ENCODE results near the gene PDE2A.

PDE2A gene

DNA sequence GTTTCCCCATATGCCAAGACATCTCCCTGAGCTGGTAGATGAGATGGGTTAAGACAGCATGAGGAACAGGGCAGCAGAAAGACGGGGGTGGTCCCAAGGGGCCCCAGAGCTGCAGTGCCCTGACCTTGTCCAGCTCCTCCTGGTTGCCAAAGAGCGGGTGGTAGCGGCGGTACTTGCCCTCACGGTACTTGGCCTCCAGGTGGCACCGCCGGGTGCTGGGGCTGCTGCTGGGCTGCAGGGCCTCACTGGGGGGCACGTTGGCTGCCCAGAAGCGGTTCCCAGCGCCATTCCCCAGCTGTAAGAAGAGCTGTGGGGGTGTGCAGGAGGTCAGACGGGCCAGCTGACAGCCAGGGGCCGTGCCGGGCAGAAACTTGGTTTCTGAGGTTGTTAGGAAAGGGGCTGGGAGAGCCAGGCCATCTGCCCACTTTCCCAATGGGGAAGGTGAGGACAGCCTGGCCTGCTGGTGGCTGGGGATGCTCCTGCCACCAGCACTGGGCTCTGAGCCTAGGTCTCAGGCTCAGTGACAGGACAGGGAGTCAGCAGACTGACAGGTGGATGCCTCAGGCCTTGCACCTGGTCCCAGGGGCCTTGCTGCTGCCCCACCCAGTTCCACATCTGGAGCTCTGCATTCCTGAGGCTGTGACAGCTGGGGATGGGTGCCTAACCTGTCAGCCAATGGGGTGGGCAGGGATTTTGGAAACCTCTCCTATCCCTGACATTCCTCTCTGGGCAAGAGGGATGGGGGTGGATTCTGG is 30.0 kb upstream of the PDE2A start:
- DNase-seq = no peak

DNA sequence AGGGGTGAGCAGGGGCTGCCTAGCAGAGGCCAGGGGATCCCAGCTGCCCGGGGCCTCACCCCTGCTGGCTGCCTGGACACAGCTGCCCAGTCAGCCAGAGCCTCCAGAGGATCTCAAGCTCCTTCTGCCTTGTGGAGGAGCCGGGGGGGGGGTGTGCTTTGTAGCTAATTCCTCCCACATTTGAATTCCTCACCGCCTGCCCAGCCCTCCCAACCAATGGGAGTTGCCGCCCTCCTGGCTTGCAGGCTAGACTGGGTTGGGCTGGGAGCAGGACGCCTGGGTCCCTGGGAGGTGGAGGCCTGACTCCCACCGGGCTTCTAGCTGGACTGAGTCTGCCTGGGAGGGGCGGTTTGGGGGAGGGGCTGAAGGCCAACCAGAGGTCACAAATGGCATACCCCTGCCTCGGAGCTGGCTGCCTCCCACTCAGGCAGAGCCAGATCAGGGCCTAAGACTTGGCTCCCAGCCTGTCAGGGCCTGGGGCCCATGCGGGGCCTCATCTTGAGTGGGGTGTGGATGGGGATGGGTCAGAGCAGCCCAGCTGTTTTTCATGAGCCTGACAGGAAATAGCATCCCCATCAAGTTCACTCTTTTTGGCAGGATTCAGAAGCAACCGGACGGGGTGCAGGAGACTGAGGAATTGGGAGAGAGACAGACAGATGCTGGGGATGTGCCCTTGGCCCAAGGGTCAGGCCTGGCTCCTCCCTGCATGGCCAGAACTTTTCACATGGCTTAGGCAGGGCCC is 29.2 kb upstream of the PDE2A start:
- DNase-seq = no peak

- no peak for DNase-seq
These were observed 28.5 kb upstream of the PDE2A start for GRCh38 chr11:72702577-72703241.

GRCh38 chr11:72702096-72702495 is 27.9 kb upstream of the PDE2A start:
- DNase-seq = no peak

GRCh38 chr11:72701466-72701865 is 27.2 kb upstream of the PDE2A start:
- no peak for DNase-seq

DNA sequence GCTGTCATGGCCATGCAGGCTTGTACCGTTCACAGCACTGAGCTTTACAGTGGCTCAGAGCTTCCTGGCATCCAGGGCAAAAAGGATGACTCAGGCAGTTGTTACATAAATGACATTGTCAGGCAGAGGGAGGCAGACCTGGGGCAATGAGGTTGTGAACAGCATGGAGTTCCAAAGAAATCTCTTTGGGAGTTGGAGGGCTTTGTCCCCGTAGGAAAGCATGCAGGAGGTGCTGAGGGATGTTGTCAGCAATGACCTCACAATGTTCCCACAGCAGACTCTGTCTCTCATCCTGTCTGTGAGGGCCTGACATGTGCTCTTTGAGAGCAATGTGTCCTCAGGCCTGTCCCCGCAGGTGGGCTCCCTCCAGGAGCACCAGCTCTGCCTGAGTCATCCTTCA is 25.9 kb upstream of the PDE2A start:
- DNase-seq = no peak

GRCh38 chr11:72697814-72698213 is 23.6 kb upstream of the PDE2A start:
- DNase-seq = no peak

DNA sequence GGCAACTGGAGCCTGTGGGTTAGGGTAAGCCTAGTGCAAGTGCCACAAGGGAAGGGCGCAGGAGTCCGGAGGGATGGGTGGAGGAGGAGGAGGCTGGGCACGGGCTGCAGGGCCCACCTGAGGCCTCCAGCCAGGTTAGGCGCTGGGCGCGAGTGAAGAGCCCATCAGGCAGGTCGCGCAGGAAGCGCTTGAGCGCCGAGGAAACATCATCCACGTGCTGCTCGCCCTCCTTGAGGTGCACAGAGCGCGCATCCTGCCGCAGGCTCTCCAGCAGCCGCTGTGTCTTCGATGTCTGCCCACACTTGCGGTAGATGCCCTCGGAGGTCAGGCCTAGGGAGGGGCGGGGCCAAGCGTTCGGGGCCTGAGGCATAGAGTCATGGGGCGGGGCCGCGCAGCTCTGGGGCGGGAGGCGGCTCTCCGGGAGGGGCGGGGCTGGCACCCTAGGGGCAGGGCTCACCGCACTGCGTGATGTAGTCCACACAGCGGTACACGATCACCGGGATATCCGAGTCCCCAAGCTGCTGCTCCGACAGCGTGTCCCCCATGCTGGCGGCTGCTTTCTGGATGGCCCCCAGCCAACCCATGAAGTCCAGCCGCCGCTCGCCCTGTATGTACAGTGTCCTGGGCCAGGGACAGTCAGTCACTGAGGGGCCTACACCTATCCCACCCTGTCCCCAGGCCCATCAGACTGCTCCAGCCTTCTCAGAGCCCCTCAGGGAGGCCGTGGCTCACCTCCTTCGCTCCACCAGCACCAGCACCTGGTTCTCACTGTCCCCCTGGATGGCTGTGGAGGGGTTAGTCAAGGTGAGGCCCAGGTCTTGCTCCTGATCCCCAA is 22.9 kb upstream of the PDE2A start:
- no peak for DNase-seq

DNA sequence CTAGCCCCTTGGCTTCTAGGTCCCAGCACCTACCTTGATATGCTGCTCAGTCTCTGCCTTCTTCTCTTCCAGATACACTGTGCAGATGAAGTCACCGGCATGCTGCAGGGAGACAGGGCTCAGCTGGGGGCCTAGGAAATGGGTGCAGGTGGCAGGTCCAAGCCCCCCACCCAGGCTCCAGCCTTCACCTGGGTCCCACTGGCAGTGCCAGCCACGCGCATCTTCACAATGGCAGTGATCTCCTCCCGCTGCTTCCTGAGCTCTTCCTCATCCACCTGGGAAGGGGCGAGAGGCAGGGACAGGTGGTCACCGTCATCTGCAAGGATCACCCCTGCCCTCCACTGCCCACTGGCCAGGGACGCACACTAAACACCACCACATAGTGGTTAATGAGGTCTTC is 21.1 kb upstream of the PDE2A start:
- DNase-seq = no peak

DNA sequence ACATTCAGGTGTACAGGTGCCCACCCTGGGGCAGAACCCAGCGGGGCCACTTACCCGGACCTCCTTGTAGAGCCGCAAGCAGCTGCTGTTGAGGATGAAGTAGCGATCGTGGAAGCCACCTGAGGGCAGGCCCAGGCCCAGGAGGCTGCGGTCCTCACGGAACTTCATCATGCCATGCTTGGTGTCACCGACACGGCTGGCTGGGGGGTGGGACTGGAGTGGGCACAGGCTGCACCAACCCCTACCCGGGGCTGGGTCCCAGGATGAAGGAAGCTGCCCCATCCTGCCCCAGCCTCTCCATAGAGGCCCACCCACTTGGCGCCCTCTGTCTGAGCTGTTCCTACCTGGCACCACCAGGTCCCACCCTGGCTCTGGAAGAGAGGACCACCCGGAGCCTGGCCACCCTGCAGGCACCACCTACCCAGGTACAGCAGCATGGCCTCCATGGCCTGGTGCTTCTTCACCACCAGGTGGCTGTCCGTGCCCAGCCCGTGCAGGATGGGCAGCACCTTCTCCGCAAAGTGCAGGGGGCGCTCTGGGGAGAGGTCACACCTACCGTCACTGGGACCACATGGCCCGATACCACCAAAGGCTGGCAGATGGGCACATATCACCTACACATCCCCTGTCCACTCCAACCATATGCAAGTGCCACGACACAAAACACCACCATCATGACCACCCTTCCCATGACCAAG is 19.2 kb upstream of the PDE2A start:
- DNase-seq = no peak

- DNase-seq = no peak
These were observed 18.4 kb upstream of the PDE2A start for GRCh38 chr11:72692498-72693237.

DNA sequence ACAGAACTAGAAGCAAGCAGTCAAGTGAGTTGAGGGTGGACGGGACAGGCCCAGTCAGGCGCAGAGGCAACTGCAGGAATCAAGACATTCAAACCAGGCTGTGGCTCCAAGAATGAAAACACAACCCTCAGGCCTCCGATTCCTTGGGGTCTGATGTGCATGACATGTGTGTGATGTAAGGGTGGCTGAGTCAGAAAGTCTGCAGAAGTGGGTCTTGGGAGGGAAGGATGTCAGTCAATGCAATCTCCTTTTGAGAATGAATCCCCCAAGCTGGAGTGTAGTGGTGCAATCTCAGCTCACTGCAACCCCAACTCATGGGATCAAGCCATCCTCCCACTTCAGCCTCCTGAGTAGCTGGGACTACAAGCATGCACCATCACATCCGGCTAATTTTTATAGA is 15.9 kb upstream of the PDE2A start:
- no peak for DNase-seq

GRCh38 chr11:72688929-72689328 is 14.7 kb upstream of the PDE2A start:
- no peak for DNase-seq

DNA sequence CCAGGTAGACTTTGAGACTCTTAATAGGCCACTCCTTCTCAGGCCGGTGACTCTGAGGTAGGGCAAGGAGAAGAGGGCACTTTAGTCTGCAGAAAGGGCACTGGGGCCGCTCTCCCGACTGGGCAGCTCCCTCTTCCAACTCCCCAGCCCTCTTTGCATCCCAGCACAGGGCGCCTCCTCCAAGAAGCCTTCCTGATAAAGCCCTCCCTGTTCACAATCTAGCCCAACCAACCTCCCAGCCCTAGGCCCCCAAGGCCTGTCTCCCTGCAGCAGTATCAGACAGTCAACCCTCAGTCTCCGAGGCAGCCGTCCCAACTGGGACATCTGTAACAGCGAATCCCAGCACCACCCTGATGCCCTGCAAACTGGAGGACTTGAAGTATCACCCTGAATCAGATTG is 14.3 kb upstream of the PDE2A start:
- no peak for DNase-seq

DNA sequence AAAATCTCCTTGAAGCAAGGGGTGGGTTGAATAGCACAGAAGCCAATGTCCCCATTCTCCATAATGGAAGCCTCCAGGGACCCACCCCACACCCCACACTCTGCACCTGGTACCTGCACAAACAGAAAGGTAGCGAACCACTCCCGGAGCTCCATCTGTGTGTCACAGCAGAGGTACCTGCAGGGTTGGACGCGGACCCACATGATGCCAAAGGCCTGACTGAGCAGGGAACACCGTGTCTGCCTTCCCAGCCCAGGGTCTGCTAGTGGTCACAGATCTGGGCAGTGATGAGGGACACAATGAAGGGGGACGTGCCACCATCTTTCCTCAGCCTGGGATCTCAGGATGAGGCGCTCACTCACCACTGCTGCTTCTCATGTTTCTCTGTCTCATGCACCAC is 13.1 kb upstream of the PDE2A start:
- DNase-seq = no peak

DNA sequence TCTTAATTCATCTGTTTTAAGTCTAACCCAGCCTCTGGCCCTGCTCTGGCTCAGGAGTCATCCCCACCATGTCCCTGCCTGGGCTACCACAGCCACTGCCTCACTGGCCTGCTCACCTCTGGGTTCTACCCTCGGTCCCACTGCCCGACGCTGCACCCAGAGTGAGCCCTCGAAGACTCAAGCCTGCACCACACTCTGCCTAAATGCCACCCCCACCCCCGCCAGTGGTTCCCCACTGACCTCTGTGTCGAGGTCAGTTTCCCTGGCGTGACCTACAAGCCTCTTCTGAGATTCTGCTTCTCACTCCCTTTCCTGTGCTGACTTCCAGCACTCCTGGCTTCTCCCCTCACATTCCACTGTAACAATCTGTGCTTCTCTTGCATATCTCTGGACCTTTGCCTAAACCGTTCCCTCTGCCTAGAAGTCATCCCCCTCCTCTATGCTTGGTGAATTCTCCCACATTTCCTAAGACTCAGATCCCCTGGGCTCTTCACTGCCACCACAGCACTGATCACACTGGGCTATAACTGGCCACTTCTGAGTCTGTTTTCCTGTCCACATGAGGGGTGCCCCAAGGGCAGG is 12.5 kb upstream of the PDE2A start:
- DNase-seq = no peak

GRCh38 chr11:72685560-72686480 is 11.6 kb upstream of the PDE2A start:
- no peak for DNase-seq

DNA sequence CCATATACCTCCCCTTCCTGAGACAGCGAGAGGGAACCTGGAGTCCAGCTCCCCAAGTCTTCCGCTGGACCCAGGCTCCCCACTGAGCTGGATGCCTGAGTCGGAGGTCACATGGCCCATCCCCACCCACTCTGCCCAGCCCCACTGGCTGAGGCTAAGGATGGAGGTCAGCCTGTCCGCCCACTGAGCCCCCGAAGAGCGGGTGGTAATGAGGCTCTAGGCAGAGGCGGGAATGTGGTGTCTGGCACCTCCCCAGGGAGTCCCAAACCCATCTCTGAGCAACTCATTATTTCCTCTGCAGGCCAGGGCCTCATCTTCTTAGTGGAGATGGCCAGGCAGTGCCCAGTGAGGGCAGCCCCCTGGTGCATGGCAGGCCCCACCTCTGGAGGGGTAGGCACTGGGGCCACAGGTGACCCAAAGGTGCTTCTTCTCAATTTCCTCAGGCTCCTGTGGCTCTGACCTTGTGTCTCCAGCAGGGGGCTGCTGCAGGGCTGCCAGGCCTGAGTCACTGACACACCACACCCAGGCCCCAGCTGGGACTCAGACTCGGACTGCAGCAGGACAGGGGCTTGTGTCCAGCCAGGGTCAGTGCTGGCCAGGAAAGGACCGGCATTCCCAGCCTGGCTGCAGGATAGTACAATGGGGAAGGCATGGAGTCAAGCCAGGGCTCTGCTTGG is 10.2 kb upstream of the PDE2A start:
- peak in 1 of 4 experiments; percentile 24 for DNase-seq

- peak; percentile 35 to 66 (median 52) for DNase-seq
These were observed 9.6 kb upstream of the PDE2A start for GRCh38 chr11:72683782-72684200.

DNA sequence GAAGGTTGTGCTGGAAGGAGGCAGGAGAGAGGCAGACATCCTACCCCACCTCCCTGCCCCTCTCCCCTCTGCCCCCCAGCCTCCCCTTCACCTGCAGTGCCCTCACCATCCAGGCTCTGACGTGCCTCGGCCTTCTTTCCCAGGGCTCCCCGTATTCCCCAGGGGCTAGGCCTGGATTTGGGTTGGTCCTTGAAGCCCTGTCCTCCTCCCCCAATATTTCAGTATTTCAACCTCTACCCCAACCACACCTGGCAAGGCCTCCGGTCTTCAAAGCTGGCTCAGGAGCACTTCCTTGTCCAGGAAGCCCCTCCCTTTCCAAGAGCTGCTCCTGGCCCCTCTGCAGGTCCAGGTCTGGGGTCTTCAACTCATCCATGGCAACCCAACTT is 8.6 kb upstream of the PDE2A start:
- no peak for DNase-seq

All from activated naive CD4-positive, alpha-beta T cell (primary cell).